Peyer's patch (tissue), 4 donors: ENCODE data around the gene ATP6AP2. TPM values are rescaled to one million over a fixed set of nuclear protein-coding genes. Genes with fewer than 3 reads are reported as not detected.

Experiments
- DNase-seq, 3 donors: peaks; one replicate each; pipeline ENCODE4 v3.0.0-alpha.2; 2017 to 2019
- H3K27ac ChIP-seq, 4 donors: fragments of 200-600 bp; sonication (generic); one replicate each; pipeline ENCODE4 v1.5.1; 2016 to 2019
- H3K27me3 ChIP-seq, 2 donors: fragments of 200-600 bp; sonication (generic); one replicate each; pipeline ENCODE4 v1.5.1; 2019
- H3K36me3 ChIP-seq, 3 donors: fragments of 200-600 bp; sonication (generic); one replicate each; pipeline ENCODE4 v1.5.1; 2016 to 2019
- H3K4me1 ChIP-seq, 4 donors: fragments of 200-600 bp; sonication (generic); one replicate each; pipeline ENCODE4 v1.5.1; 2016 to 2019
- H3K4me3 ChIP-seq, 4 donors: fragments of 200-600 bp; sonication (generic); 1 replicate in 3 of 4; 2 replicates in 1 of 4; pipeline ENCODE4 v1.5.1; 2016 to 2019; ENCODE audit warnings: mild to moderate bottlenecking in 1 of 4
- H3K9me3 ChIP-seq, 4 donors: fragments of 200-600 bp; sonication (generic); one replicate each; pipeline ENCODE4 v1.5.1; 2016 to 2019; ENCODE audit warnings: mild to moderate bottlenecking in 1 of 4
- POLR2A ChIP-seq, 2 donors: fragments of 450-650 bp; IDR thresholded peaks; one replicate each; pipeline ENCODE4 v1.5.1; 2017; ENCODE audit warnings: antibody characterized with exemption in 2 of 2, mild to moderate bottlenecking in 2 of 2, moderate library complexity in 2 of 2
- total RNA-seq, 4 donors: library from RNA; depleted of rRNA; stranded (reverse); fragments of >200 nt; gene quantifications; one replicate each; pipeline ENCODE4 v1.1.0, GENCODE V29; 2016
- TF ChIP-seq, protein P1 (sequence below), 6 experiments: fragments of 450-650 bp in 4 of 6; fragments of 200-600 bp in 2 of 6; sonication (generic) in 1 of 6; IDR thresholded peaks; one replicate each; pipeline ENCODE4 v1.5.1; 2017 to 2019; ENCODE audit warnings: antibody characterized with exemption in 6 of 6, mild to moderate bottlenecking in 3 of 6, moderate library complexity in 1 of 6

Gene ATP6AP2
- total RNA-seq, 4 donors from 2014 or later = 11.6 to 76.0 (median 50.8) TPM

DNA sequence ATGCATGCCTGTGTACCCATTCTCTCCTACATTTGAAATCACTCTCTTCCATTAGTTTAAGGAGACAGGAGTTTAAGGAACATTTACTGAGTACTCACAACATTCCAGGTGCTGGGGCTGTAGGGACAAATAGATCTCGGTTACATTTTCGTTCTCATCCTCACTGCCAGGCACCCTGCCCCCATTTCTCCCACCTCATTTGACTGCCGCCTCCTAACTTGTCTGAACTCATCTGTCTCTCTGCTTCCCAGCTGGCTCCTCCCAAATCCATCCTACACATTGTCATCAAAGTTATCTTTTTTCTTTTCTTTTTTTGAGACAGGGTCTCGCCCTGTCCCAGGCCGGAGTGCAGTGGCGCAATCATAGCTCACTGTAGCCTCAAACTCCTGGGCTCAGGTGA, 22.7 kb downstream of the ATP6AP2 start:
- Histone ChIP-seq H3K9me3 (no peaks in the 10 kb centered on the region), H3K36me3 (peaks cover 0 to 15% (median 0%) of the 10 kb centered on the region in 3 donors), H3K4me3 (no peak overlapping the region), H3K4me1 (no peaks in the 10 kb centered on the region), H3K27me3 (no peaks in the 10 kb centered on the region), H3K27ac (no peak overlapping the region)
- DNase-seq = no peak
- no peak for TF ChIP-seq POLR2A (IDR thresholded peaks at IDR 0.05)

DNA sequence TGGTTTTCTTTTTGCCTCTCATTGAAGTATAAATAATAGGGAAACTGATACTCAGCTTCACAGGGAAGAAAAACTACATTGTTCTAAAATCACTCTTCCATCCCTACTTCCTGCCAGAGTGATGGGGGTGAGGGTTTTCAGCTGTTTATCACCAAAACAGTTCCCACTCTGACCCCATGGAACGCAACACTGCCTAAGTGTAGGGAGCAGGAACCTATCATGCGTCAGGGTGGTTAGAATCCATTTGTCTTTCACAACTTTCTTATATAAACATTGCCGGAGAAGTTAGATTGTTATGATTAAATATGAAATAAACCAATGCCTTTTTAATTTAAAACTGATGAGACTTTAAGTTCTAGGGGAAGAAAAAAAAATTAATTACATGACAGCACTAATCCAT, 26.6 kb downstream of the ATP6AP2 start:
- no peaks in the 10 kb centered on the region for H3K9me3 ChIP-seq
- H3K36me3 ChIP-seq = no peaks in the 10 kb centered on the region
- H3K27me3 ChIP-seq = no peaks in the 10 kb centered on the region
- H3K27ac ChIP-seq = no peak overlapping the region
- no peak for DNase-seq
- H3K4me3 ChIP-seq = no peak overlapping the region
- H3K4me1 ChIP-seq = no peaks in the 10 kb centered on the region
- no peak for TF ChIP-seq POLR2A (IDR thresholded peaks at IDR 0.05)
- TF ChIP-seq, protein P1, sequence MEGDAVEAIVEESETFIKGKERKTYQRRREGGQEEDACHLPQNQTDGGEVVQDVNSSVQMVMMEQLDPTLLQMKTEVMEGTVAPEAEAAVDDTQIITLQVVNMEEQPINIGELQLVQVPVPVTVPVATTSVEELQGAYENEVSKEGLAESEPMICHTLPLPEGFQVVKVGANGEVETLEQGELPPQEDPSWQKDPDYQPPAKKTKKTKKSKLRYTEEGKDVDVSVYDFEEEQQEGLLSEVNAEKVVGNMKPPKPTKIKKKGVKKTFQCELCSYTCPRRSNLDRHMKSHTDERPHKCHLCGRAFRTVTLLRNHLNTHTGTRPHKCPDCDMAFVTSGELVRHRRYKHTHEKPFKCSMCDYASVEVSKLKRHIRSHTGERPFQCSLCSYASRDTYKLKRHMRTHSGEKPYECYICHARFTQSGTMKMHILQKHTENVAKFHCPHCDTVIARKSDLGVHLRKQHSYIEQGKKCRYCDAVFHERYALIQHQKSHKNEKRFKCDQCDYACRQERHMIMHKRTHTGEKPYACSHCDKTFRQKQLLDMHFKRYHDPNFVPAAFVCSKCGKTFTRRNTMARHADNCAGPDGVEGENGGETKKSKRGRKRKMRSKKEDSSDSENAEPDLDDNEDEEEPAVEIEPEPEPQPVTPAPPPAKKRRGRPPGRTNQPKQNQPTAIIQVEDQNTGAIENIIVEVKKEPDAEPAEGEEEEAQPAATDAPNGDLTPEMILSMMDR (IDR thresholded peaks at IDR 0.05) = no peak

DNA sequence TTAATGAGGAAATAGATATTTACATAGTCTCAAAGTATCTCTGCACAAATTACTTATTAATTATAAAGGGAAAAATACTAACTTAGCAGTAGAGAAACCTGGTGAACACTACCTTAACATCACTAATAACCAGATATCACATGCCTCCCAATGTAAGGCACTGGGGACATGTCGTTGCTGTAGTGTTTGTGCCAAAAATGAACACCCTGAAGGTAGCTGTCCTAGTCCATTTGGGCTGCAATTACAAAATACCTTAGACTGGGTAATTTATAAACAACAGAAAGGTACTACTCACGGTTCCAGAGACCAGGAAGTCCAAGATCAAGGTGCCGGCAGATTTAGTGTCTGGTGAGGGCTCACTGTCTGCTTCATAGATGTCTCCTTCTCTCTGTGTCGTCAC, 31.7 kb downstream of the ATP6AP2 start:
- H3K4me1 ChIP-seq = no peaks in the 10 kb centered on the region
- no peak for DNase-seq
- no peaks in the 10 kb centered on the region for H3K9me3 ChIP-seq
- H3K36me3 ChIP-seq = no peaks in the 10 kb centered on the region
- H3K4me3 ChIP-seq = no peak overlapping the region
- H3K27me3 ChIP-seq = no peaks in the 10 kb centered on the region
- TF ChIP-seq, protein P1 (IDR thresholded peaks at IDR 0.05) = no peak
- no peak for TF ChIP-seq POLR2A (IDR thresholded peaks at IDR 0.05)
- no peak overlapping the region for H3K27ac ChIP-seq

DNA sequence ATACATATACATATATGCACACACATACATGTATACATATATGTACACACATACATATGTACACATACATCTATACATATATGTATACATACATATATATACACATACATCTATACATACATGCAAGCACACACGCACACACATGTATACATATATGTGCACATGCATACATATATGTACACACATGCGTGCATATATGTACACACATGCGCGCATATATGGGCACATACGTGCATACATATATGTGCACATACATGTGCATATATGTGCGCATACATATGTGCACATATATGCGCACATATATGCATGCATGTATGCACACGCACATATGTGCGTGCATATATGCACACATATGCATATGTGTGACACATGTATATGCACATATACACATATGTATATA, 35.2 kb downstream of the ATP6AP2 start:
- no peak for DNase-seq
- Histone ChIP-seq H3K27me3 (no peaks in the 10 kb centered on the region), H3K9me3 (no peaks in the 10 kb centered on the region), H3K4me1 (no peaks in the 10 kb centered on the region), H3K27ac (no peak overlapping the region), H3K4me3 (no peak overlapping the region), H3K36me3 (no peaks in the 10 kb centered on the region)
- TF ChIP-seq, protein P1 (IDR thresholded peaks at IDR 0.05) = no peak
- TF ChIP-seq POLR2A (IDR thresholded peaks at IDR 0.05) = no peak

DNA sequence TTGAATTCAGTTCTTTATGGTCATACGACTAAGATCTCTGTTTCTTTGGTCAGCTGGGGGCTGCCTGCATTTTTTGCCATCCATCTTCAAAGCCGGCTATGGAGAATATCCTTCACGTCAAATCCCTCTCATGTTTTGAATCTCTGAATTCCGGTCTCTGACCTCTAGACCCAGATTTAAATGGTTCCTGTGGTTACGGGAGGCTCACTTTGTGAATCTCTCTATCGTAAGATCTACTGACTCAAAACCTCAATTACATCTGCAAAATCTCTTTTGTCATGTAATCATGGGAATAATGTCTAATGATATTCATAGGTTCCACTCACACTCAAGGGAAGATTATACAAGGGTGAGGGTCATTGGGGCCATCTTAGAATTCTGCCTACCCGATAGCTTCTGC, 36.8 kb downstream of the ATP6AP2 start:
- TF ChIP-seq, protein P1 (IDR thresholded peaks at IDR 0.05) = no peak
- no peak for TF ChIP-seq POLR2A (IDR thresholded peaks at IDR 0.05)
- DNase-seq = no peak
- no peaks in the 10 kb centered on the region for H3K4me1 ChIP-seq

DNA sequence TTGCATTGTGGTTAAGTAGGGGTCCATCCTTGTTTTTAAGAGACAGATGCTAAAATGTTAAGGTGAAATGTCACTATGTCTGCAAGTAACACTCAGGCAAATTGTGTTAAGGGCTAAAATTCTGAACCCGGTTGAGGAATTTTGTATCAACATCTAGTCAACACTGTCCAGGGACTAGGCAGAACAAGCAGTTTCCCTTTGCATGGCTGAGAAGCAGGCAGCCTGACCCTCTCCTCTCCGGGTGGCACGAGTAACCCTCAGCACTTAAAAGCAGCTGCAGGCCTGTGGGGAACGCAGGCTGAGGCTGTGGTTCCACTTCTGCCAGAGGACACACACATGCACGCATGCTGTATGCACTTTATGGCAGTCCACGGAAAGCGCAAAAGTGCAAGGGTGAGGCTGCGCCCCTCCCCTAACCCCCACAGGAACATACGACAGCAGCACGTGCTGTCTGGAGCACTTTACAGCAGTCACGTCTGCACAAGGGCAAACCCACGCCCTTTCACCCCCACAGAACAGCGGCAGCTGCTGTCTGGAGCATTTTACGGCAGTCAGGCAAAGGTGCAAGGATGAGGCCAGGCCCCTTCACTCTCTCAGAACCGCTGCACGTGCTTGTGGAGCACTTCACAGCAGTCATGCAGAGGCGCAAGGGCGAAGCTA, 41.8 kb downstream of the ATP6AP2 start:
- DNase-seq = peak in 2 of 3 donors; percentile 66 to 77
- TF ChIP-seq, protein P1 (IDR thresholded peaks at IDR 0.05) = no peak
- peak in 1 of 2 donors; percentile 19 for TF ChIP-seq POLR2A (IDR thresholded peaks at IDR 0.05)
- no peaks in the 10 kb centered on the region for H3K27me3 ChIP-seq
- peak overlapping the region in 1 of 4 donors; percentile 5 for H3K27ac ChIP-seq
- H3K9me3 ChIP-seq = no peaks in the 10 kb centered on the region
- no peaks in the 10 kb centered on the region for H3K4me1 ChIP-seq
- peaks cover 0 to 3% (median 0%) of the 10 kb centered on the region in 3 donors for H3K36me3 ChIP-seq
- no peak overlapping the region for H3K4me3 ChIP-seq

More for the DNA sequence above, 36.8 kb downstream of the ATP6AP2 start:
- Histone ChIP-seq H3K27ac (no peak overlapping the region), H3K4me3 (no peak overlapping the region), H3K36me3 (no peaks in the 10 kb centered on the region), H3K27me3 (no peaks in the 10 kb centered on the region), H3K9me3 (no peaks in the 10 kb centered on the region)
